Stimulated activated CD8-positive, alpha-beta memory T cell treated with anti-CD3 and anti-CD28 coated beads, Interleukin-7, amount 100 ng/mL, for 1 hour (primary cell): Measurements from ENCODE around the gene PRCP.
"Not testable (repeated sequence)": the region's sequence is repeated elsewhere in the genome, so short reads cannot be mapped to it uniquely, and the experiment has no call there.

Experiments used
- DNase-seq, 2 donors: peaks; one replicate each; pipeline ENCODE4 v3.0.0-alpha.2; 2020; ENCODE audit warnings: low read depth in 2 of 2

The PRCP gene

DNA sequence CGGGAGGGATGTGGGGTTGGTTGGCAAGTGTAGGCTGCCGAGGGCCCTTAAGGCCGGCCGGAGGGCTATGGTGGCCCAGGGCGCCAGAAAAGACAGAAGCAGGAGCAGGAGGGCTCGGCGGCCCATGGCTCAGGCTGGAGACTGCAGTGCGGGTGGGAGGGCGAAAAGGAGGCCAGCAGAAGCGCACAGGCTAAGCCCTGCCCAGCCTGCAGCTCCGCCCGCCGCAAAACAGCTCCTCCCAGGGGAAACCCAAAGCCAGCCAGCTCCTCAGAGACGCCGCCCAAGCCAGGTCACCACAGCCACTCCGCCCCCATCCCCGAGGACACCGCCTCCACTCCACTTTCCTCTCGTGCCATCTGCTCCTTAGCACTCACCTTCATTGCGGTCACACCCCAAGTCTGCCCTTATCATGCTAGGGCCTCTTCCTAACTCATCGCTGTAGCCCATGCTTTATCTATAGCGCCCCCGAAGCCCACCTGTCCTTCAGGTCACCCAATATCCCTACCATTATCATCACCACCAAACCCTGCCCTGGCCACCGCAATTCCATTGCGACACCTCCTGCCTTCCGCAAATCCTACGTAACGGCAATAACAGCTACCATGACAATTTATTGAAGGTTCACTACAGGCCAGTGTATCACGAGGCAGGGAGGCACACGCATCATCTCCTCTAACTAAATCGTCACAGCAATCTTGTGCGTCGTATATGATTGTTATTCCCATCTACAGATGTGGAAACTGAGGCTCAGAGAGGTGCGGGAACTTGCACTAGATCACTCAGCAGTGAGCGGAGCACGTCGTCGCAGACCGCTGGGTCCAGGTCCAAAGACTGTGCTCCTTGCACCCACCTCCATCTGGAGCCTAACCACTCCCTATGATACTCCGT lies at the start of gene PRCP:
Gene PRCP (minus strand): TSS at position 154 of the 888 bp plus-strand sequence. CDS start 28 bp downstream, at position 126.
- peak; percentile 80 to 83 for DNase-seq

DNA sequence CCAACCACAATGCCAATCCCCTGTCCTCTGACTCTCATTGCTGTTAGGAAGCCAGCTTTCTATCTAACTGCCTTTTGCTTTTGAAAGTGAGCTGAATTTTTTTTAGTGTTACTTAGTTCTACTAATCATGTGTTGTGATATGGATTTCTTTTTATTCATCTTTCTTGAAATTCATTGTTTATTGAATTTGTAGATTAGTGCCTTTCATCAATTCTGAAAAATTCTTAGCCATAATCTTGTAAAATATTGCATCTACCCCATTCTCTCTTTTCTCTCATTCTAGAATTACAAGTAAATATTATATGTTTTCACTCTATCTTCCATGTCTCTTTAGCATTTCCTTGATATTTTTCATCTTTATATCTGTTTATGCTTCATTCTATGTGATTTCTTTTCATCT lies 49.1 kb upstream of the PRCP start:
- no peak for DNase-seq

DNA sequence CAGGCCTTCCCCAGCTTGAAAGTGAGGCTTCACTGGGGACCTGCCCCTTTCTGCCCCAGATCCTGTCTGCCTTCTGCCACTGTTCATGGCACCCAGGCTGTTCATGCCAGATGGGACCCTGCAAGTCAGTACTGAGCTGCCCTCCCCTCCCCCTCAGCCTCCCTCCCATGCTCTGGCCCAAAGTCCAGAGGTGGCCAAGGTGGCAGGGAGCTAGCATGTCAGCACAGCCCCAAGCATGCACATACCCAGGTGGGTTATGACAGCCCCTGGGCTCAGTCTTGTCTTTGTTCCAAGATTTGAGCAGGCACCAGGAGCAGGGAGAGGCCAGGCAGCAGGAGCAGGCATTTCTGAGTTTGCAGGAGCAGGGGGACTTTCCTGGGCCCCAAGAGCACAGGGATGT lies 45.5 kb upstream of the PRCP start:
- DNase-seq, result no peak

DNA sequence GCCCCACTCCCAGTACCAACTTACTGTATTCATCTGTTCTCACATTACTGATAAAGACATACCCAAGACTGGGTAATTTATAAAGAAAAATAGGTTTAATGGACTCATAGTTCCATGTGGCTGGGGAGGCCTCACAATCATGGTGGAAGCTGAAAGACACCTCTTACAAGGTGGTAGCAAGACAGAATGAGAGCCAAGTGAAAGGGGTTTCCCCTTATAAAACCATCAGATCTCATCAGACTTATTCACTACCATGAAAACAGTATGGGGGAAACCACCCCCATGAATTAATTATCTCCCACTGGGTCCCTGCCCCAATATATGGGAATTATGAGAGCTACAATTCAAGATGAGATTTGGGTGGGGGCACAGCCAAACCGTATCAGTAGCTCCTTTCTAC lies 44.8 kb upstream of the PRCP start:
- DNase-seq, result not testable (repeated sequence)

DNA sequence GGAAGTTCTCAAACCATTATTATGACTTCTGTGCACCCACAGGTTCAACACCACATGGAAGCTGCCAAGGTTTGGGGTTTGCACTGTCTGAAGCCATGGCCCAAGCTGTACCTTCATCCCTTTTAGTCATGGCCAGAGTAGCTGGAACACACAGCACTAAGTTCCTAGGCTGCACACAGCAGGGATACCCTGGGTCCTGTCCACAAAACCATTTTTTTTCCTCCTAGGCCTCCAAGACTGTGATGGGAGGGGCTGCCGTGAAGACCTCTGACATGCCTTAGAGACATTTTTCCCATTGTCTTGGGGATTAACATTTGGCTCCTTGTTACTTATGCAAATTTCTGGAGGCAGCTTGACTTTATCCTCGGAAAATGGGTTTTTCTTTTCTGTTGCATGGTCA lies 44.0 kb upstream of the PRCP start:
- DNase-seq, result no peak

DNA sequence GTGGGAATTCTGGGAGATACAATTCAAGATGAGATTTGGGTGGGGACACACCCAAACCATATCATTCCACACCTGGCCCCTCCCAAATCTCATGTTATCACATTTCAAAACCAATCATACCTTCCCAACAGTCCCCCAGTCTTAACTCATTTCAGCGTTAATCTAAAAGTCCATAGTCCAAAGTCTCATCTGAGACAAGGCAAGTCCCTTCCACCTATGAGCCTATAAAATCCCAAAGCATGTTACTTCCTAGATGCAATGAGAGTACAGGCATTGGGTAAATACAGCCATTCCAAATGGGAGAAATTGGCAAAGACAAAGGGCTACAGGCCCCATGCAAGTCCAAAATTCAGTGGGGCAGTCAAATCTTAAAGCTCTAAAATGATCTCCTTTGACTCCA lies 43.2 kb upstream of the PRCP start:
- not testable (repeated sequence) for DNase-seq

DNA sequence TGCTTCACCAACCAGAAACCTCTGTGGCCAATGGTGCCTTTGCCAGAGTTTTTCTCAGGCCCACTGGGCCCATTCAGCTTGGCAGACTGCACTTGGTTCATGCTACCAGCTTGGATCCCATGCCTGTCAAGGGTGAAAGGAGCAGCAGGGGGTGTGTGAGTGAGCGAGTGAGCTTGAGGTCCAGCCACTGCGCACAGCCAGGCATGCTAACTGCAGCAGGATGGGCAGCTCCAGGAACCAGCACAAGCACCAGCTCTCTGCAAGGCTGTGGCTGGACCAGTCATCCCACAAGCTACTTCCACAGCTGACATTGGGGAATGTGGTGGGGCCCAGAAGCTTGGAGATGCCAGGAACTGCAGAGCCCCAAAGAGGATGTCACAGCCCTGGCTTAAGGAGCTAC lies 42.1 kb upstream of the PRCP start:
- no peak for DNase-seq

DNA sequence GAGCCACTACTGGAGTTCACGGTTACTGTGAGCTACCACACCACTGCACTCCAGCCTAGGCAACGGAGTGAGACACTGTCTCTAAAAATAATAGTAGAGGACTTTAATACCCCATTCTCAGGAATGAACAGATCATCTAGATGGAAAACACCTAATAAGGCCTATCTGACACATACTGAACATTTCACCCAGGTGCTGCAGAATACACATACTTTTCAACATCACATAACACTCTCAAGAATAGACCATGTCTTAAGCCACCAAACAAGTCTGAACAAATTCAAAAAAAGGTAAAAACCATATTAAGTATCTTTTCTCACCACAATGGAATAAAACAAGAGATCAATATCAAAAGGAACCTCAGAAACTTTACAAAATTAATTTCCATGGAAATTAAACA lies 39.2 kb upstream of the PRCP start:
- no peak for DNase-seq

DNA sequence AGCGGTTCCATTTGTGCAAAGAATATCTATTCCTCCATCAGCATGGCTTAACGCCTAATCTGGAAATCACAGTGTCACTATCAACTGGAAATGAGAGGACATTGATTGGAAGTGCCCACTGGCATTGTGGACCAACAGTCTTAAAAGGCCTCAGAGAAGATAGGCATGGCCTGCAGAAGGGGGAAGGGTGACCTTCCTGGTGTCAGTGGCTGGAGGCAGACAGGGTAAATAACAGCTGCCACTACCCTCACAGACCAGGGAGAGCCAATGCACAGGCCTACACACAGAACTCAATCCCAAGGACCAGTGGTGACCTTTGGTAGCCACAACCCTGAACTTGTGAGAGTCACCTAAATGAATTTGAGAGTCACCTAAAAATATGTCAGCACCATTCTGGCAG lies 37.3 kb upstream of the PRCP start:
- DNase-seq, result no peak

DNA sequence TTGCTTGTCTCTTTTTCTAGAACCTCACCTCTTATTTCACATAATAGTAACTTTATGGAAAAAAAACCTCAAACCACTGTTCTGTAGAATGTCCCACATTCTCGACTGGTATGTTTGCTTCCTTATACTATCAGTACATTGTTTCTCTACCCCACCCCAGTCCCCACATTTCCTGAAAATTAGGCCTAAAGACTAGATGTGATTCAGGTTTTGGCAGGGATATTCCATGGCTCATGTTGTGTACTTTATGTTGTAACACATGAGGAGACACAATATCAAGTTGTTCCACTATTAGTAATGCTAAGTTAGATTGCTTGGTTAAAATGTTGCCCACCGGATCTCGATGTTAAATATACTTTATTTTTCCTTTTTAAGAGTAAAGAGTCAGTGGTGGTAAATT lies 36.0 kb upstream of the PRCP start:
- no peak for DNase-seq

DNA sequence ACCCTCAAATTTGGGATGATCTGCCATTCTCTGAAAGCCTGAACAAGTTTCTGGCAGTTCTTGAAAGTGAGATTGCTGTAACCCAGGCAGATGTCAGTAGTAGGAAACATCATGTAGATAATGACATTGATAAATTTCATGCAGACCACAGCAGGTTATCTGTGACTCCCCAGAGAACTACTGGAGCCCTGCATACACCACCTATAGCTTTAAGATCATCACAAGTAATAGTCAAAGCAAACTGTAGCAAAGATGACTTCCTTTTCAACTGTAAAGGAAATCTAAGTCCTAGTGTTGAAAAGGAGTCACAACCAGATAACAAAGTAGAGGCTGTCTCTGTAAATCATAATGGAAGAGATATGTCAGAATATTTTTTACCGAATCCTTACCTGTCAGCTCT lies 32.3 kb upstream of the PRCP start:
- DNase-seq, result no peak

DNA sequence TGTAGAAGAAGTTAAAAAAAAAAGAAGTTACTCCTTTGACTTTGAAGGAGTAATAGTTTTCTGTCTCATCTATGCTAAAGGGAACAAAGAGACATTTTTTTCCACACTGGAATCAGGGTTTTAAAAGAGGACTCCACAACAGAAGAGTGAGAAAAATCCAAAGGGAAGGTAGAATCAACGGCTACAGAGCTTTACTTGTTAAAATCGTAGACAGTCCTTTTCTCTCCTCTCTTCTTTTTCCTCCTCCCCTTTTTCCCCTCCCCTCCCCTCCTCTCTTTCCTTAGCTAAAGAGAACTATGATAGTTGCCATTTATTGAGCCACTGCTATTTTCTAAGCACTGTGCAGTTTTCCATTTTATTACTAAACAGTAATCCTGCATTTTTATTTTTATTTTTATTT lies 30.5 kb upstream of the PRCP start:
- DNase-seq, result no peak

DNA sequence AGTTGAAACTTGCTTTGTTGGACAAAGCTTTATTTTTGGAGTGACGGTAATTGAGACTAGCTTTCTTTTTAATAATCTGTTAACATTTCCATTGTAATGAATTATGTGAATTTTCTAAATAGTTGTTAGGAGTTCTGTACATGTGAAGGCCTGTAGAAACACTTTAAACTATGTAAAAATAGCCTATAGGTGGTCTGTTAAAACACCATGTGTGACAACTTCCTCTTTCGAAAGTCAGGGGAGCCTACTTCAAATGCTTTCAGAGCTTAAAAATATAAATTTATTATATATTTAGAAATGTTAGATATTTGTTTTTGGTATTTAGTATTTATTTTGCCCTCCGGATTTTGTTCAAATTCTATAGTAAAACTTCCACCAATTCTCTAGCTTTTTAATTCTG lies 30.0 kb upstream of the PRCP start:
- no peak for DNase-seq

DNA sequence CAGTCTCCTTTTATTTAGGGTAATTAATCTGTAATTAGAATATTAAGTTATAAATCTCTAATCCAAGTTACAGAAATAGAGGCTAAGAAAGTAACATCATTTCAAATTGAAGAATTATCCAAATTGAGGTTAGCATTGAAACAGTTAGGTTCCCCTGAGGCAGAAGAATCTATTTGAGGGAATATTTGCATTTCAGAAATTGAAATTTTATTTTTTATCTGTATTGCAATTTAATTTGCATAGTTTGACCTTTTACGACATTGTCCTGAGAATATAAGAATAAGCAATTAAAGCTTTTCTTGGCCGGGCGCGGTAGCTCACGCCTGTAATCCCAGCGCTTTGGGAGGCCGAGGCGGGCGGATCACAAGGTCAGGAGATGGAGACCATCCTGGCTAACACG lies 28.9 kb upstream of the PRCP start:
- no peak for DNase-seq

DNA sequence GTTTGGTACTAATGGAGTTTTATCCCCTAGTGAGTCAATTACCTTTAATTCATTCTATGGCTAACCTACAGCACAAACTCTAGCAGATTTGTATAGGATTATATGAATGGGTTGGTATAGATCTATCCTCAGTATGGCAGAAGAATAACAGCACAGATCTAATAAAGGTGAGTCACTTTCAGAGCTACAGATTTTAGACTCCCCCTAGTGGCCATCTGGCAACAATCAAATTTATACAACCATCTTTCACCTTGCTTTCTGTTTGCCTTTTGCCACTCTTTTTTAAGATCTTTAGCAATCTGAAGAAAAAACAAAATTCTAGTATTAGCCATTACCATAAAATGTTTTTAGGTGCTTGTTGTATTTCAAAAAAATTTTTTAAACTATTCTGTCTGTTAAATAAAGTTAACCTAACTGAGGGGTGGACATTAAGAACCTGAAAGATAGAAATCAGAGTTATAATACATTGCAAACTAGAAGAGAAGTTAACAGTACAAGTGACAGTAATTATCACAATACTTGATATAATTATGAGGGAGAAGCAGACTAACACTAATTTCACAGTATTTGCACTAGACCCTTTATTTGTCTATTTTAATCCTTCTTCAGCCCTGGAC lies 27.1 kb upstream of the PRCP start:
- DNase-seq, result no peak

DNA sequence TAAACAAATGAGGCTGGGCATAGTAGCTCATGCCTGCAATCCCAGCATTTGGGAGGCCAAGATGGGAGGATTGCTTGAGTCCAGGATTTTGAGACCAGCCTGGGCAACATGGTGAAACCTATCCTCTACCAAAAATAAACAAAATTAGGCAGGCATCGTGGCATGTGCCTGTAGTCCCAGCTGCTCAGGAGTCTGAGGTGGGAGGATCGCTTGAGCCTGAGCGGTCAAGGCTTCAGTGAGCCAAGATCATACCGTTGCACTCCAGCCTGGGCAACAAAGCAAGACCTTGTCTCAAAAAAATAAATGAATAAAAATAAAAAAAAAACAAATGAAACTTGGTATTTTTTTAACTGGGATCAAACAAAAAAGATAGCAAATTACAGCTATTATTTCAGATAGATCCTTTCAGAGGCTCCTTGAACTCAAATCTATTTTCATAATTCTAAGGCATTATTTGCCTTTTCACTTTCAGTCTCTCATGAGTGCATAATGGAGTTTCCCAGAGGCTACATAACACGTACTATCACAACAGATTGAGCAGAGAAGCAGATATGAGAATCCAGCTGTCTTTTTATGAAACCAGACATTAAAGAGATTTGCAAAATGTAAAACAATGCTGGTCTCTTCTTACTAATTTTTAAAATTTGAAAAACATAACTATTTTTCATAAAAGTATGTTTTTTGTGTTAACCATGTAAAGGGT lies 24.4 kb upstream of the PRCP start:
- no peak for DNase-seq

DNA sequence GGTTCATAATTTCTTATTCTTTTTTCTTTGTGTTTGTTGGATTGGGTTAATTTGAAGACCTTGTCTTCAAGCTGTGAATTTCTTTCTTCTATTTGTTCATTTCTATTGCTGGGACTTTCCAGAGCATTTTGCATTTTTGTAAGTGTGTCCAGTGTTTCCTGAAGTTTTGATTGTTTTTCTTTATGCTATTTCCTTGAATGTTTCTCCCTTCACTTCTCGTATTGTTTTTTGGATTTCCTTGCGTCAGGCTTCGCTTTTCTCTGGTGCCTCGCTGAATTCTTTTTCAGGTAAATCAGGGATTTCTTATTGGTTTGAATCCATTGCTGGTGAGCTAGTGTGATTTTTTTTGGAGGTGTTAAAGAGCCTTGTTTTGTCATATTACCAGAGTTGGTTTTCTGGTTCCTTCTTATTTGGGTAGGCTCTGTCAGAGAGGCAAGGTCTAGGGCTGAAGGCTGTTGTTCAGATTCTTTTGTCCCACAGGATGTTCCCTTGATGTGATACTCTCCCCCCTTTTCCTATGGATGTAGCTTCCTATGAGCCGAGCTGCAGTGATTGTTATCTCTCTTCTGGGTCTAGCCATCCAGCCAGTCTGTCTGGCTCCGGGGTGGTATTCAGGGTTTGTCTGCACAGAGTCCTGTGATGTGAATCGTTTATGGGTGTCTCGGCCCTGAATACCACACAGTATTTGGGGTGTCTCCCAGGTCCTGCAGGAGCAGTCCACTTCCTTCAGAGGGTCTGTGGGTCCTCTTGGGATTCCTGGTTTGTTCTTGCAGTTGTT lies 22.4 kb upstream of the PRCP start:
- not testable (repeated sequence) for DNase-seq

DNA sequence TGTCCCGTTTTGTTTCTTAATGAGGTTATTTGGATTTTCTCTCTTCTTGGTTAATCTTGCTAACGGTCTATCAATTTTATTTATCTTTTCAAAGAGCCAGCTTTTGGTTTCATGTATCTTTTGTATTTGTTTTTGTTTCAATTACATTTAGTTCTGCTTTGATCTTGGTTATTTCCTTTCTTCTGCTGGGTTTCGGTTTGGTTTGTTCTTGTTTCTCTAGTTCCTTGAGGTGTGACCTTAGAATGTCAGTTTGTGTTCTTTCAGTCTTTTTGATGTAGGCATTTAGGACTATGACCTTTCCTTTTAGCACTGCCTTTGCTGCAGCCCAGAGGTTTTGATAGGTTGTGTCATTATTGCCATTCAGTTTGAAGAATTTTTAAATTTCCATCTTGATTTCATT lies 20.0 kb upstream of the PRCP start:
- DNase-seq, result not testable (repeated sequence)

DNA sequence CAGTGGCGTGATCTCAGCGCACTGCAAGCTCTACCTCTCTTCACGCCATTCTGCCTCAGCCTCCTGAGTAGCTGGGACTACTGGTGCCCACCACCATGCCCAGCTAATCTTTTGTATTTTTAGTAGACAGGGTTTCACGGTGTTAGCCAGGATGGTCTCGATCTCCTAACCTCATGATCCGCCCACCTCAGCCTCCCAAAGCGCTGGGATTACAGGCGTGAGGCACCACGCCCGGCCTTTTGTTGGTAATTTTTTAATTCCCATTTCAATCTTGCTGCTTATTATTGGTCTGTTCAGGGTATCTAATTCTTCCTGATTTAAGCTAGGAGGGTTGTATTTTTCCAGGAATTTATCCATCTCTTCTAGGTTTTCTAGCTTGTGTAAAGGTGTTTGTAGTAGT lies 19.6 kb upstream of the PRCP start:
- DNase-seq, result not testable (repeated sequence)

DNA sequence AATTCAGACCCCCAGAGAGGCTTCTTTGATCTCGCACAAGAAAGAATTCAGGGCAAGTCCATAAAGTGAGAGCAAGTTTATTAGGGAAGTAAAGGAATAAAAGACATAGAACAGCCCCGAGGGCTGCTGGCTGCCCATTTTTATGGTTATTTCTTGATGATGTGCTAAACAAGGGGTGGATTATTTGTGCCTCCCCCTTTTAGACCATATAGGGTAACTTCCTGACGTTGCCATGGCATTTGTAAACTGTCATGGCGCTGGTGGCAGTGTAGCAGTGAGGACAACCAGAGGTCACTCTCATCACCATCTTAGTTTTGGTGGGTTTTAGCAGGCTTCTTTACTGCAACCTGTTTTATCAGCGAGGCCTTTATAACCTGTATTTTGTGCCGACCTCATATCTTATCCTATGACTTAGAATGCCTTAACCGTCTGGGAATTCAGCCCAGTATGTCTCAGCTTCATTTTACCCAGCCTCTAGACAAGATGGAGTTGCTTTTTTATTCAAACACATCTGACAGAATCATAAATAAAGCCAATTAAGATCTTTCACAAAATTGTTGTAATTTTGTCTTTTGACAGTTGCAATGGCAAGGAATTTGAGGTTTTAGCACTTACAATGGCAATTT lies 8.9 kb upstream of the PRCP start:
- DNase-seq, result no peak

DNA sequence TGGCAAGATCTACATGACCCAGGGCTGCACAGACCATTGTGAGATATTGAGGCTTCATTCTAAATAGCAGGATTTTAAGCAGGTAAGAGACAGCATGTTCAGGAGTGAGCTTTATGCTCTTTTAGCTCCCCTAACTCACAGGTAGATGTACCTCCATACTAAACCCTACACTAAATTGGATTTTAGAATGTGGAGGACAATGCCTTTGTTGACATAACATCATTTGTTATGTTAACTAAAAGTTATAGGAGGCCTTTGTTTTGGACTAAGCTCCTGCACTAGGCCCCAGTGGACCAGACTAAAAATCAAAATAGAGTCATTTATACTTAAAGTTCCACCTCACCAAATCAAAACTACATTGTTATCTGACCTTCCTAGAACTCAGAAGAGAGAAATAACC lies 8.1 kb upstream of the PRCP start:
- DNase-seq, result no peak

DNA sequence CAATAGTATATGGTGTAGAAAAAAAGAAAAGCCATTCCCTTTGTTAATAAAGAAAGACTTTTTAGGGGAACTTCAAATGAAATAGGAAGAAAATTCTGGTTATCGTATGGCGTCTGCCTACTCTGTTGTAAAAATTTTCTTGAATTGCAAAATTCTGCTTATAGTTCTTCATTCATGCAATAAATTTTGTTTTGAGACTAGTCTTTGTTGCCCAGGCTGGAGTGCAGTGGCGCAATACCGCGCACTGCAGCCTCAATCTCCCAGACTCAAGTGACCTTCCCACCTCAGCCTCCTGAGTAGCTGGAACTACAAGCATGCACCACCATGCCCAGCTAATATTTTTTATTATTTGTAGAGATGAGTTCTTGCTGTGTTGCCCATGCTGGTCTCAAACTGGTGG lies 7.1 kb upstream of the PRCP start:
- no peak for DNase-seq
